ENCODE results near the gene LEKR1.

LEKR1 gene

GRCh38 chr3:156811089-156811862 is 14.9 kb upstream of the LEKR1 start:
- no peak overlapping the region for H3K4me3 ChIP-seq (ENCODE audit: low read depth in 1 of 2, low read length in 2 of 2)
- peaks cover 0 to 4% of the 10 kb centered on the region in 2 donors for H3K4me1 ChIP-seq (ENCODE audit: control insufficient read depth in 1 of 2, insufficient read depth in 2 of 2, low read length in 2 of 2)
- no peaks in the 10 kb centered on the region for H3K27me3 ChIP-seq (ENCODE audit: low read depth, low read length)
- H3K27ac ChIP-seq (ENCODE audit: low read length), result no peak overlapping the region
- no peaks in the 10 kb centered on the region for H3K9me3 ChIP-seq (ENCODE audit: control insufficient read depth in 1 of 2, low read length in 2 of 2)
- H3K36me3 ChIP-seq (ENCODE audit: control insufficient read depth in 1 of 2, insufficient read depth in 2 of 2, low read length in 2 of 2), result no peaks in the 10 kb centered on the region

GRCh38 chr3:156812521-156813335 is 13.4 kb upstream of the LEKR1 start:
- H3K9me3 ChIP-seq (ENCODE audit: control insufficient read depth in 1 of 2, low read length in 2 of 2), result no peaks in the 10 kb centered on the region
- no peak overlapping the region for H3K4me3 ChIP-seq (ENCODE audit: low read depth in 1 of 2, low read length in 2 of 2)
- no peak overlapping the region for H3K27ac ChIP-seq (ENCODE audit: low read length)
- no peaks in the 10 kb centered on the region for H3K27me3 ChIP-seq (ENCODE audit: low read depth, low read length)
- peaks cover 0 to 4% of the 10 kb centered on the region in 2 donors for H3K4me1 ChIP-seq (ENCODE audit: control insufficient read depth in 1 of 2, insufficient read depth in 2 of 2, low read length in 2 of 2)
- no peaks in the 10 kb centered on the region for H3K36me3 ChIP-seq (ENCODE audit: control insufficient read depth in 1 of 2, insufficient read depth in 2 of 2, low read length in 2 of 2)

DNA sequence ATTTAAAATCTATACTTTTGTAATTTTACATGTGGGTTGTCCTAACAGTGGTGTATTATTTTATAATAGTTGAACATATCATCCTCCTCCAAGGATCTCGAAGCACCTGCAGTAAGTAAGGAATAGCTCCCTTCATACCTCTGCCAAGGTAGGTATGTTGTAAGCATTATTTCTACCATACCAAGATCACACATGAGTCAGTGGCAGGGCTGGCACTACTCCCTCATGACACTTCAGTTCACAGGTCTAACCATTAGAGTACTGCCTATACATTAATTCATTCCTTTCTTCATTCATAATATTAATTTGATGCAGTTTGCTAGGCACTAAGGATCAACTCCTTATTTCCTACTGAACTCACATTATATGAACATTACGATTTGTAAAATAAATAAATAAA is 11.9 kb upstream of the LEKR1 start:
- Histone ChIP-seq H3K9me3 (ENCODE audit: control insufficient read depth in 1 of 2, low read length in 2 of 2) (no peaks in the 10 kb centered on the region), H3K36me3 (ENCODE audit: control insufficient read depth in 1 of 2, insufficient read depth in 2 of 2, low read length in 2 of 2) (no peaks in the 10 kb centered on the region), H3K27ac (ENCODE audit: low read length) (no peak overlapping the region), H3K4me1 (ENCODE audit: control insufficient read depth in 1 of 2, insufficient read depth in 2 of 2, low read length in 2 of 2) (peaks cover 3 to 4% of the 10 kb centered on the region in 2 donors), H3K27me3 (ENCODE audit: low read depth, low read length) (no peaks in the 10 kb centered on the region), H3K4me3 (ENCODE audit: low read depth in 1 of 2, low read length in 2 of 2) (no peak overlapping the region)

DNA sequence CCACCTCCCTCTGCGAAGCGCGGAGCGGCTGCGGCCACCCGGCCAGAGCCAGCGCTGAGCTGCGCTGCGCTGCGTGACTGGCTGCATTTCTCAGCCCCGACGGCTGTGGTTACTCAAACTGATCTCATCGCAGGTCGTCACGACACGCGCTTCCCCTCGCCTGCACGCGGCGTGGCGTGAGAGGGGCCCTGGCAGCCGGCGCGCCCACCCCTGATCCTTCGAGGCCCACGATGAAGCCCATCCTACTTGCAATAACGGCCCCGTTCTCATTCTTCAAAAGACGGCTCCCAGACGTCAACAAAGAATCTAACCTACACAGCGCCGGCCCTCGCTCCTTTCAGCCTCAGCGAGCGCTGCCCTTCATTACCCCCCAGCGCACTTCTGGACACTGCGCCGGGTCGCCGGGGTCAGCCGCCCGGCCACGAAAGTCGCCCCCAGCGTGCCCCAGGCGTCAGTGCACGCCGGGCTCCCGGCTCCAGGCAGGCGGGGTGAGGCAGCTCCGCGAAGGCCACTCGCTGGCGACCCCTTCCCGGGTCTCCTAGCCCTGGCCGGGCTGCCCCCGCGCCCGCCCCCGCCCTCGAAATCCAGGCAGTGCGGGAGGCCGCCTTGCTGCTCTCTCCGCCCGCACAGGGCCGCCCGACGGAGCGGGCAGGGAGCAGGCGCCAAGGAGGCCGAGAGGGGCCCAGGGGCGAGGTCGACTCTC is 9.9 kb upstream of the LEKR1 start:
- Histone ChIP-seq H3K4me1 (ENCODE audit: control insufficient read depth in 1 of 2, insufficient read depth in 2 of 2, low read length in 2 of 2) (peaks cover 3 to 4% of the 10 kb centered on the region in 2 donors), H3K4me3 (ENCODE audit: low read depth in 1 of 2, low read length in 2 of 2) (peak overlapping the region; percentile 70 to 77), H3K27me3 (ENCODE audit: low read depth, low read length) (no peaks in the 10 kb centered on the region), H3K27ac (ENCODE audit: low read length) (peak overlapping the region; percentile 60), H3K36me3 (ENCODE audit: control insufficient read depth in 1 of 2, insufficient read depth in 2 of 2, low read length in 2 of 2) (no peaks in the 10 kb centered on the region), H3K9me3 (ENCODE audit: control insufficient read depth in 1 of 2, low read length in 2 of 2) (no peaks in the 10 kb centered on the region)

- Histone ChIP-seq H3K27ac (ENCODE audit: low read length) (peak overlapping the region; percentile 60), H3K4me3 (ENCODE audit: low read depth in 1 of 2, low read length in 2 of 2) (peak overlapping the region; percentile 70 to 77), H3K36me3 (ENCODE audit: control insufficient read depth in 1 of 2, insufficient read depth in 2 of 2, low read length in 2 of 2) (no peaks in the 10 kb centered on the region), H3K27me3 (ENCODE audit: low read depth, low read length) (no peaks in the 10 kb centered on the region), H3K9me3 (ENCODE audit: control insufficient read depth in 1 of 2, low read length in 2 of 2) (no peaks in the 10 kb centered on the region), H3K4me1 (ENCODE audit: control insufficient read depth in 1 of 2, insufficient read depth in 2 of 2, low read length in 2 of 2) (peaks cover 3 to 4% of the 10 kb centered on the region in 2 donors)
Measured at GRCh38 chr3:156816794-156817645, 9.1 kb upstream of the LEKR1 start.

- H3K4me3 ChIP-seq (ENCODE audit: low read depth in 1 of 2, low read length in 2 of 2), result peak overlapping the region; percentile 70 to 77
- no peaks in the 10 kb centered on the region for H3K9me3 ChIP-seq (ENCODE audit: control insufficient read depth in 1 of 2, low read length in 2 of 2)
- H3K4me1 ChIP-seq (ENCODE audit: control insufficient read depth in 1 of 2, insufficient read depth in 2 of 2, low read length in 2 of 2), result peaks cover 0 to 3% of the 10 kb centered on the region in 2 donors
- no peaks in the 10 kb centered on the region for H3K27me3 ChIP-seq (ENCODE audit: low read depth, low read length)
- peak overlapping the region; percentile 56 for H3K27ac ChIP-seq (ENCODE audit: low read length)
- H3K36me3 ChIP-seq (ENCODE audit: control insufficient read depth in 1 of 2, insufficient read depth in 2 of 2, low read length in 2 of 2), result no peaks in the 10 kb centered on the region
Measured at GRCh38 chr3:156817646-156818272, 8.4 kb upstream of the LEKR1 start.

GRCh38 chr3:156818273-156818651 is 7.9 kb upstream of the LEKR1 start:
- Histone ChIP-seq H3K4me3 (ENCODE audit: low read depth in 1 of 2, low read length in 2 of 2) (no peak overlapping the region), H3K4me1 (ENCODE audit: control insufficient read depth in 1 of 2, insufficient read depth in 2 of 2, low read length in 2 of 2) (peaks cover 0 to 3% of the 10 kb centered on the region in 2 donors), H3K27ac (ENCODE audit: low read length) (peak overlapping the region; percentile 56)

GRCh38 chr3:156818890-156819289 is 7.3 kb upstream of the LEKR1 start:
- Histone ChIP-seq H3K4me3 (ENCODE audit: low read depth in 1 of 2, low read length in 2 of 2) (no peak overlapping the region), H3K9me3 (ENCODE audit: control insufficient read depth in 1 of 2, low read length in 2 of 2) (no peaks in the 10 kb centered on the region), H3K4me1 (ENCODE audit: control insufficient read depth in 1 of 2, insufficient read depth in 2 of 2, low read length in 2 of 2) (peaks cover 0 to 3% of the 10 kb centered on the region in 2 donors), H3K27ac (ENCODE audit: low read length) (no peak overlapping the region), H3K27me3 (ENCODE audit: low read depth, low read length) (no peaks in the 10 kb centered on the region), H3K36me3 (ENCODE audit: control insufficient read depth in 1 of 2, insufficient read depth in 2 of 2, low read length in 2 of 2) (no peaks in the 10 kb centered on the region)

More at GRCh38 chr3:156818273-156818651, 7.9 kb upstream of the LEKR1 start:
- no peaks in the 10 kb centered on the region for H3K27me3 ChIP-seq (ENCODE audit: low read depth, low read length)
- H3K9me3 ChIP-seq (ENCODE audit: control insufficient read depth in 1 of 2, low read length in 2 of 2), result no peaks in the 10 kb centered on the region
- H3K36me3 ChIP-seq (ENCODE audit: control insufficient read depth in 1 of 2, insufficient read depth in 2 of 2, low read length in 2 of 2), result no peaks in the 10 kb centered on the region

- Histone ChIP-seq H3K9me3 (ENCODE audit: control insufficient read depth in 1 of 2, low read length in 2 of 2) (no peaks in the 10 kb centered on the region), H3K27ac (ENCODE audit: low read length) (no peak overlapping the region), H3K4me1 (ENCODE audit: control insufficient read depth in 1 of 2, insufficient read depth in 2 of 2, low read length in 2 of 2) (peaks cover 0 to 3% of the 10 kb centered on the region in 2 donors), H3K27me3 (ENCODE audit: low read depth, low read length) (no peaks in the 10 kb centered on the region), H3K4me3 (ENCODE audit: low read depth in 1 of 2, low read length in 2 of 2) (no peak overlapping the region), H3K36me3 (ENCODE audit: control insufficient read depth in 1 of 2, insufficient read depth in 2 of 2, low read length in 2 of 2) (no peaks in the 10 kb centered on the region)
Measured at GRCh38 chr3:156819842-156820691, 6.1 kb upstream of the LEKR1 start.

DNA sequence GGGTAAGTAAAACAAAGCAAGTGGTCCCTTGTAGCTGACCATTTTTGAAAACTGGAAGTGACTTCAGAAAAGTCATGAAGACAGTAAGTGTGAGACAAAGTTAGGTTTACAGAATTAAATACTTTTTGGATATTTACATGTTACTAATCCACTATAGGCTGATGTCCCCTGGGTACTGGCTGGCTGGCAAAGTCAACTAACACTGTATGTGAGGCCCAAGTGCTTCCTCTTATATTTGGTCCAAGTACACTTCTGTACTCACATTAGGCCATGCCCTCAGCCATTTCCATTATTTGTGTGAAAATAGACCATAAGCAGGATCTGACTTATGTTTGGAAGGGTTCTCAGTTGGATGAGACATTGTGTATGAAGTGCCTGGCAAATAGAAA is 5.5 kb upstream of the LEKR1 start:
- no peak overlapping the region for H3K27ac ChIP-seq (ENCODE audit: low read length)
- no peaks in the 10 kb centered on the region for H3K9me3 ChIP-seq (ENCODE audit: control insufficient read depth in 1 of 2, low read length in 2 of 2)
- no peaks in the 10 kb centered on the region for H3K36me3 ChIP-seq (ENCODE audit: control insufficient read depth in 1 of 2, insufficient read depth in 2 of 2, low read length in 2 of 2)
- no peak overlapping the region for H3K4me3 ChIP-seq (ENCODE audit: low read depth in 1 of 2, low read length in 2 of 2)
- no peaks in the 10 kb centered on the region for H3K27me3 ChIP-seq (ENCODE audit: low read depth, low read length)
- peaks cover 0 to 3% of the 10 kb centered on the region in 2 donors for H3K4me1 ChIP-seq (ENCODE audit: control insufficient read depth in 1 of 2, insufficient read depth in 2 of 2, low read length in 2 of 2)
